Panc1 (cell line): ENCODE data around the gene MRPL17.

Source experiments
- CTCF ChIP-seq: fragments of 450-650 bp; IDR thresholded peaks from 2 replicates; pipeline ENCODE4 v1.5.1; 2017; ENCODE audit warnings: mild to moderate bottlenecking
- POLR2AphosphoS5 ChIP-seq: IDR thresholded peaks from 2 replicates; pipeline ENCODE4 v1.6.1; 2012; ENCODE audit warnings: mild to moderate bottlenecking, low read depth, low read length, moderate library complexity
- REST ChIP-seq, 2 experiments: IDR thresholded peaks; 2 replicates each; pipeline ENCODE4 v1.6.1; 2011 to 2012; ENCODE audit warnings: low read depth in 2 of 2, control low read depth in 1 of 2, low read length in 1 of 2, mild to moderate bottlenecking in 1 of 2, moderate library complexity in 1 of 2; ENCODE audit not compliant: insufficient read depth in 1 of 2
- SIN3A ChIP-seq: IDR thresholded peaks from 2 replicates; pipeline ENCODE4 v1.6.1; 2012; ENCODE audit warnings: low read depth, mild to moderate bottlenecking, low read length, moderate library complexity, borderline replicate concordance; ENCODE audit not compliant: insufficient read depth
- TCF7L2 ChIP-seq: IDR thresholded peaks from 2 replicates; pipeline ENCODE4 v1.6.1; 2011; ENCODE audit warnings: mild to moderate bottlenecking, low read depth, low read length, inconsistent platforms

GRCh38 chr11:6638429-6638828, 44.7 kb downstream of the MRPL17 start:
- no peak for TF ChIP-seq CTCF
- no peak for TF ChIP-seq SIN3A
- no peak for TF ChIP-seq REST (IDR thresholded peaks at IDR 0.05; ENCODE audit: insufficient read depth in 1 of 2, low read depth in 2 of 2, low read length in 1 of 2)
- no peak for TF ChIP-seq POLR2AphosphoS5
- TF ChIP-seq TCF7L2 = no peak
